Activated CD8-positive, alpha-beta T cell treated with anti-CD3 and anti-CD28 coated beads, Interleukin-2, amount 10 ng/mL, durations not matched to agents 7 days and 5 days (primary cell): ENCODE results near the gene NPLOC4. TPM values are rescaled to one million over a fixed set of nuclear protein-coding genes. Genes with fewer than 3 reads are reported as not detected.
"Not testable (repeated sequence)": the region's sequence is repeated elsewhere in the genome, so short reads cannot be mapped to it uniquely, and the experiment has no call there.

Source experiments
- ATAC-seq: fragments of 150-1000 bp; cut with Tn5 transposase; one replicate; pipeline ENCODE4 v1.10.0; 2021; ENCODE audit warnings: moderate library complexity
- CTCF ChIA-PET: fragments of 350-600 bp; sonication (Branson Sonifier 250); formaldehyde crosslinking; loops from one replicate; lab custom pipeline; 2021; ENCODE audit warnings: antibody characterized with exemption; lab: Charles Lee
- POLR2A ChIA-PET: fragments of 350-600 bp; sonication (Branson Sonifier 250); formaldehyde crosslinking; loops from one replicate; lab custom pipeline; 2021; ENCODE audit warnings: antibody characterized with exemption; lab: Charles Lee
- DNase-seq: peaks from one replicate; pipeline ENCODE4 v3.0.0-alpha.2; 2020
- H3K27ac Mint-ChIP-seq: one replicate; pipeline ENCODE4 v1.8.0; 2021; ENCODE audit warnings: mild to moderate bottlenecking, mixed read lengths
- H3K27me3 Mint-ChIP-seq: one replicate; pipeline ENCODE4 v1.8.0; 2021; ENCODE audit warnings: low read depth, mixed read lengths
- H3K36me3 Mint-ChIP-seq: one replicate; pipeline ENCODE4 v1.8.0; 2021; ENCODE audit warnings: low read depth, mixed read lengths
- H3K4me1 Mint-ChIP-seq: one replicate; pipeline ENCODE4 v1.8.0; 2021; ENCODE audit warnings: low read depth, mixed read lengths
- H3K4me3 Mint-ChIP-seq: one replicate; pipeline ENCODE4 v1.8.0; 2021; ENCODE audit warnings: mild to moderate bottlenecking, mixed read lengths
- H3K9me3 Mint-ChIP-seq: one replicate; pipeline ENCODE4 v1.8.0; 2022; ENCODE audit warnings: mixed read lengths; ENCODE audit not compliant: insufficient read depth
- total RNA-seq, 2 experiments: library from RNA; stranded (reverse); gene quantifications; one replicate each; pipeline ENCODE4 v1.2.3, GENCODE V29; 2021

The NPLOC4 gene
- total RNA-seq, 2 experiments from 2014 or later, result 113 TPM

- no peaks in the 10 kb centered on the region for H3K27me3 Mint-ChIP-seq
- peaks cover 20% of the 10 kb centered on the region for H3K4me1 Mint-ChIP-seq
- H3K9me3 Mint-ChIP-seq, result no peaks in the 10 kb centered on the region
- ATAC-seq (no peak), DNase-seq (no peak)
- ChIA-PET CTCF (interaction anchor here (0.9 kb wide), 1 partner anchor 31 kb away, joined by 3 read pairs; no protein-coding TSS in a partner anchor), POLR2A (no interaction called here)
- no peak overlapping the region for H3K27ac Mint-ChIP-seq
- peaks cover 38% of the 10 kb centered on the region for H3K36me3 Mint-ChIP-seq
- H3K4me3 Mint-ChIP-seq, result no peak overlapping the region
These were observed 5.4 kb downstream of the NPLOC4 start for GRCh38 chr17:81631482-81631881.

DNA sequence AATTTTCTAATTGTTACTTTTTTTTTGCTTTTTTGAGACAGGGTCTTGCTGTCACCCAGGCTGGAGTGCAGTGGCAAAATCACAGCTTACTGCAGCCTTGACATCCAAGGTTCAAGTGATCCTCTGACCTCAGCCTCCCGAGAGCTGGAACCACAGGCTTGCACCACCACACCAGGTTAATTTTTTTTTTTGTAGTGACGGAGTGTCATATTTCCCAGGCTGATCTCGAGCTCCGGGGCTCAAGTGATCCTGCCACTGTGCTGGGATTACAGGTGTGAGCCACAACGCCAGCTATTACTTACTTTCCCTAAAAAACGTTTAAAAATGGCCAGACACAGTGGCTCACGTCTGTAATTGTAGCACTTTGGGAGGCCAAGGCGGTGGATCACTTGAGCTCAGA lies 6.6 kb downstream of the NPLOC4 start:
- Mint-ChIP-seq H3K9me3 (no peaks in the 10 kb centered on the region), H3K36me3 (peaks cover 43% of the 10 kb centered on the region), H3K4me3 (no peak overlapping the region), H3K4me1 (peaks cover 10% of the 10 kb centered on the region), H3K27ac (no peak overlapping the region), H3K27me3 (no peaks in the 10 kb centered on the region)
- ChIA-PET POLR2A (no interaction called here), CTCF (interaction anchor here (1.0 kb wide), 1 partner anchor 28 kb away, joined by 3 read pairs; no protein-coding TSS in a partner anchor)
- no peak for ATAC-seq
- no peak for DNase-seq

DNA sequence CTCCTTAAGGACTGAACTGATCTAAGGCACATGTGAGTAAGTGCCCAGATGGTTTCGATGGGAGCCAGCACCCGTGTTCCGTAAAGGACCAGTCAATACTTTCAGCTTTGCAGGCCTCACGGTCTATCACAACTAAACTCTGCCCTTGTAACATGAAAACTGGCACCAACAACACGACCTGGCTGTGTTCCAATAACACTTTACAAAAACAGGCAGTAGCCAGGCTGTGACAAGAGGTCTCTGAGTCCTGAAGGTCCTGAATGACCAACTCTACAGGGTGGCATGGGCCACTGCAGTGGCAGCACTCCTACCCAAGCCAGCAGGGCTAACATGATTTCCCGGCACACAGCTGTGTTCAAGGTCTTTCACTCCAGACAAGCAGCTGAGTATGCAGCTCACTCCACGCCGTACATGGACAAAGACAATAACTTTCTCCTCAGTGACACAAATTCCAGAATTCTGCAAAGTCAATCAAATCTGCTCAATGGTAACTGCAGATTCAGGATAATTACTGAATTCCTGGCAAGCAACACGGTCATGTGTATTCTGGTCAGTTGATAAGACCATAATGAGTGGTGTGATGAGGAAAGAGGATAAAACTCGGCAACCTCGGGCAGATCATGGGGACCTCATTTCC lies 15.3 kb downstream of the NPLOC4 start:
- H3K4me1 Mint-ChIP-seq, result peaks cover 2% of the 10 kb centered on the region
- peaks cover 64% of the 10 kb centered on the region for H3K36me3 Mint-ChIP-seq
- ChIA-PET POLR2A (no interaction called here), CTCF (no interaction called here)
- no peak for DNase-seq
- H3K4me3 Mint-ChIP-seq, result no peak overlapping the region
- ATAC-seq, result no peak
- no peak overlapping the region for H3K27ac Mint-ChIP-seq
- no peaks in the 10 kb centered on the region for H3K27me3 Mint-ChIP-seq
- no peaks in the 10 kb centered on the region for H3K9me3 Mint-ChIP-seq

DNA sequence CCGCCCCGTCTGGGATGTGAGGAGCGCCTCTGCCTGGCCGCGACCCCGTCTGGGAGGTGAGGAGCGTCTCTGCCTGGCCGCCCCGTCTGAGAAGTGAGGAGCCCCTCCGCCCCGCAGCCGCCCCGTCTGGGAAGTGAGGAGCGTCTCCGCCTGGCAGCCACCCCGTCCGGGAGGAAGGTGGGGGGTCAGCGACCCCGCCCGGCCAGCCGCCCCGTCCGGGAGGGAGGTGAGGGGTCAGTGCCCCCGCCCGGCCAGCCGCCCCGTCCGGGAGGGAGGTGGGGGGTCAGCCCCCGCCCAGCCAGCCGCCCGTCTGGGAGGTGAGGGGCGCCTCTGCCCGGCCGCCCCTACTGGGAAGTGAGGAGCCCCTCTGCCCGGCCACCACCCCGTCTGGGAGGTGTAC lies 18.6 kb downstream of the NPLOC4 start:
- H3K27ac Mint-ChIP-seq, CTCF ChIA-PET, DNase-seq, H3K27me3 Mint-ChIP-seq, H3K4me3 Mint-ChIP-seq, ATAC-seq, POLR2A ChIA-PET, H3K9me3 Mint-ChIP-seq: not testable (repeated sequence)
- peaks cover 67% of the 10 kb centered on the region for H3K36me3 Mint-ChIP-seq
- H3K4me1 Mint-ChIP-seq, result peaks cover 20% of the 10 kb centered on the region

DNA sequence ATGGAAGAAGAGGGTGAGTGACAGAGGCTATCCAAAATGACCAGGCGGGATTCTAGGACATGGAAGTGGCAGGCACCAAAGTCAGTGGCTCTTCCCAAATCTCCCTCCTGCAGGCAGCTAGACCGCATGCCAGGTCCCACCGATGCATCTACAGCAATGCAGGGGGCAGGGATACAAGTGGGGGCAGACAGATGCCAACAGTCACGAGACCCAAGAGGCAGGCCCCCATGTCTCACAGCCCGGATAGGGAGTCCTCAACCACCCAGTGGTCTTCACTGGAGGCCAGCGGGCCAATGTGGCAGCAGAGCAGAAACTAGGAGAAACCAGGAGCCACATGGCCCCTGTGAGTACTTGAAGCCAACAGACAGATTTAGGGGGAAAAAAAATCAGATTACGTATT lies 20.0 kb downstream of the NPLOC4 start:
- ChIA-PET CTCF (interaction anchor here (2.6 kb wide), 1 partner anchor 16 kb away, joined by 18 read pairs; no protein-coding TSS in a partner anchor), POLR2A (no interaction called here)
- Mint-ChIP-seq H3K9me3 (no peaks in the 10 kb centered on the region), H3K27ac (no peak overlapping the region), H3K4me3 (no peak overlapping the region), H3K36me3 (peaks cover 73% of the 10 kb centered on the region), H3K27me3 (no peaks in the 10 kb centered on the region), H3K4me1 (peaks cover 20% of the 10 kb centered on the region)
- no peak for ATAC-seq
- no peak for DNase-seq

DNA sequence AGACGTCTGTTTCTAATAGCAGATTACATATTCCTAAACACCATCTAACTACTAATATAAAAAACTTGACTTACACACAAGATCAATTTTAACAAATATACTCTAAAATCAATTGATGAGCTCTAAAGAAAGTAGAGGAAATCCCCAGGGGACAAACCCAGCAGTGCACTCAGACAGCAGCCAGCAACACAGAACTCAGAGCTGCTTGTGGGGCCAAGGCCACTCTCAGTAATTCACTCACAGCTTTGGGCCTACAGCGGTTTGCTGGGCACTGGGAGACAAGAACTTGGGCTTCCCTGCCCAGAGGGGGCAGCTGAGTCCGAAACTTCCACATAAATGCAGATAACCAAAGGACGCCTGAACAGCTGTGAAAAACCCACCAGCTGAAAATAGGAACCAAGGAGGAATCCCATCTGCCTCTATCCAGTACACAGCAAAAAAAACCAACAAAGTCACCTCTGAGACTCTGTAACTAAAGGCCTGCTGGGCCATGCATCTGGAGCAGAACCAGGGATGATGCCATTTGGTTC lies 21.4 kb downstream of the NPLOC4 start:
- Mint-ChIP-seq H3K27ac (peak overlapping the region; percentile 76), H3K36me3 (peaks cover 60% of the 10 kb centered on the region), H3K4me1 (peaks cover 20% of the 10 kb centered on the region), H3K27me3 (no peaks in the 10 kb centered on the region), H3K9me3 (no peaks in the 10 kb centered on the region), H3K4me3 (no peak overlapping the region)
- ChIA-PET CTCF (interaction anchor here (2.6 kb wide), 1 partner anchor 14 kb away, joined by 18 read pairs; no protein-coding TSS in a partner anchor), POLR2A (interaction anchor here (1.1 to 1.3 kb wide), 2 partner anchors 21 to 51 kb away, joined by 3 to 5 read pairs; partner anchors contain the start of genes CCDC137, NPLOC4, OXLD1 and TSPAN10)
- DNase-seq (no peak), ATAC-seq (no peak)

DNA sequence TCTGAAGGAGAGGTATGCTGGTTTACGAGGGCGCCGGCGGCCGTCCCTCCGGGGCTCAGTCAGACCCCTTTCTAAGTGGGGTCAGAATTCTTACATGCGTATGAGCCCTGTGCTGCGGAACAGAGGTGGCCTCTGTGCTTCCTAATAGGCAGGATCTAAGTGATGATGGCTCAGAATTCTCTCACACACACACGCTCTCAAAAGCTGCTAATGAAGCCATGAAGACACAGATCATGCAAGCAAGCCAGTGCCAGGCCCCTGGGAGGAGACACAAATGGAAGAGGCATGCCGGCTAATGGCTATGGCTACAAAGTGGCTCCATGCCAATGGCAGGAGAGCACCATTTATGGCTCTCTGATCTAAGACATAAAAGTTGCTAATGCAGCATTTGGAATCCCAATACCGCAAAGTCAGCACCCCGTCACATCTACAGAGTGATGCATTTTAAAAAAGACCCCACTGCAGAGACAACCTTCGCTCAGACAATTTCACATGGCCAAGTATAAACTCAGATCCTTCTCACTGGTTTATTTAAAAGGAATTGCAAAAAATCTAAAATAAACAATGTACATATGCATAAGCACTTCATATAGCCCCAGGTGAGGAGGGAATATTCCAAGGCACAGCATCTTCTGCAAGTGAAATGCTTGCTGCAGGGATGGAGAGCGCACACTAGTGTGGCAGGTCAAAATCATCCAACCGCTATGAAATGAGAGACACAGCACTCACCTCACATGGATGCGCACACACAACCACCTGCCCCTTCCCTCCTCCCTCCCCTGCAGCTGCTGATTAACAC lies 24.5 kb downstream of the NPLOC4 start:
- Mint-ChIP-seq H3K9me3 (no peaks in the 10 kb centered on the region), H3K4me3 (no peak overlapping the region), H3K4me1 (peaks cover 37% of the 10 kb centered on the region), H3K36me3 (peaks cover 68% of the 10 kb centered on the region), H3K27me3 (no peaks in the 10 kb centered on the region), H3K27ac (no peak overlapping the region)
- ATAC-seq (no peak), DNase-seq (no peak)
- POLR2A ChIA-PET, result no interaction called here
- CTCF ChIA-PET, result no interaction called here

DNA sequence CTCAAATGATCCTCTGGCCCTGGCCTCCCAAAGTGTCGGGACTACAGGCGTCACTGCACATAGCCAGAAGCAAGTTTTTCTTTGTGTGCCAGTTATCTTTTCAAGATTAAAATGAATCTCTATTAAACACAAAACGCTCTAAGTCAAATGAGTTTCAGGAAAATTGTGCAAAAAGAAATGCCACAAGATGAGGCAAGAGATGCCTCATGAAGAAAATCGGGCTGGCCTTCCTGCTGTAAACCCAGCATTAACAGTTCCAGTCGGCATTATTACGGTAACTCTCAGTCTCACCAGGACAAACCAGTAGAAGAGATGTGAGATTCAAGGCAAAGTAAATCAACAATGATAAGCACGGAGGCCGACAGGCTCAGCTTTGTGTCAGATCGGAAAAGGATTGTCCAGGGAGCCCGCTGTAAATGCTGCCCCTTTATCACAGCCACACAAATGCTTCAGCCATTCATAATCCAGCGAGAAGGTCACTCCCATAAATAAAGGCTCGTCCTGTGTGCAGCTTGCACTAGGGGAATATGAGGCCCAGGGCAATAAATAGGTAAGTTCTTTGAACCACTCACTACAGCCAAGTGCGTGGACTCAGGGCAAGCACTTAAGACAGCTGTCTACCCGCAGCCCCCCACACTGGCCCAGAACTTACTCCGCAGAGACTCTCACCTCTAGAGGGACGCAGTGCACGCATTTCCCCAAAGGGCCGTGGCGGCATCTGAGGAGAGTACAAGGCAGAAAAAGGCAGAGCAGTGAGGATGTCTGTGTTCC lies 27.2 kb downstream of the NPLOC4 start:
- peaks cover 24% of the 10 kb centered on the region for H3K4me1 Mint-ChIP-seq
- ChIA-PET CTCF (interaction anchor here (1.0 kb wide), 1 partner anchor 9 kb away, joined by 3 read pairs; no protein-coding TSS in a partner anchor), POLR2A (interaction anchor here (0.6 kb wide), 1 partner anchor 51 kb away, joined by 3 read pairs; no protein-coding TSS in a partner anchor)
- no peaks in the 10 kb centered on the region for H3K9me3 Mint-ChIP-seq
- peaks cover 60% of the 10 kb centered on the region for H3K36me3 Mint-ChIP-seq
- no peak overlapping the region for H3K4me3 Mint-ChIP-seq
- no peak for DNase-seq
- H3K27me3 Mint-ChIP-seq, result no peaks in the 10 kb centered on the region
- no peak for ATAC-seq
- H3K27ac Mint-ChIP-seq, result no peak overlapping the region

GRCh38 chr17:81608605-81609004 lies 28.3 kb downstream of the NPLOC4 start:
- CTCF ChIA-PET, result interaction anchor here (0.8 kb wide), 1 partner anchor 75 kb away, joined by 4 read pairs; the partner anchor contains the start of genes ARL16 and HGS
- no peak overlapping the region for H3K27ac Mint-ChIP-seq
- DNase-seq, result no peak

GRCh38 chr17:81608082-81608481 lies 28.8 kb downstream of the NPLOC4 start:
- no peak for ATAC-seq
- no peak overlapping the region for H3K27ac Mint-ChIP-seq

More at GRCh38 chr17:81608605-81609004, 28.3 kb downstream of the NPLOC4 start:
- POLR2A ChIA-PET, result interaction anchor here (1.2 kb wide), 1 partner anchor 57 kb away, joined by 3 read pairs; no protein-coding TSS in a partner anchor
- no peak for ATAC-seq
- no peaks in the 10 kb centered on the region for H3K27me3 Mint-ChIP-seq
- no peak overlapping the region for H3K4me3 Mint-ChIP-seq
- peaks cover 18% of the 10 kb centered on the region for H3K4me1 Mint-ChIP-seq
- no peaks in the 10 kb centered on the region for H3K9me3 Mint-ChIP-seq
- H3K36me3 Mint-ChIP-seq, result peaks cover 60% of the 10 kb centered on the region

GRCh38 chr17:81607431-81607830 lies 29.5 kb downstream of the NPLOC4 start:
- CTCF ChIA-PET, result interaction anchor here (0.6 to 0.9 kb wide), 2 partner anchors 32 to 76 kb away, joined by 3 to 4 read pairs; partner anchors contain the start of genes ARL16 and HGS
- no peak overlapping the region for H3K27ac Mint-ChIP-seq

More at GRCh38 chr17:81608082-81608481, 28.8 kb downstream of the NPLOC4 start:
- no peak for DNase-seq
- CTCF ChIA-PET, result interaction anchor here (0.8 kb wide), 1 partner anchor 75 kb away, joined by 4 read pairs; the partner anchor contains the start of genes ARL16 and HGS
- POLR2A ChIA-PET, result interaction anchor here (1.2 kb wide), 1 partner anchor 57 kb away, joined by 3 read pairs; no protein-coding TSS in a partner anchor
- H3K36me3 Mint-ChIP-seq, result peaks cover 58% of the 10 kb centered on the region
- no peaks in the 10 kb centered on the region for H3K27me3 Mint-ChIP-seq
- no peak overlapping the region for H3K4me3 Mint-ChIP-seq
- H3K4me1 Mint-ChIP-seq, result peaks cover 18% of the 10 kb centered on the region
- no peaks in the 10 kb centered on the region for H3K9me3 Mint-ChIP-seq

More at GRCh38 chr17:81607431-81607830, 29.5 kb downstream of the NPLOC4 start:
- Mint-ChIP-seq H3K4me3 (no peak overlapping the region), H3K9me3 (no peaks in the 10 kb centered on the region), H3K36me3 (peaks cover 54% of the 10 kb centered on the region), H3K4me1 (peaks cover 18% of the 10 kb centered on the region), H3K27me3 (no peaks in the 10 kb centered on the region)
- POLR2A ChIA-PET, result interaction anchor here (0.6 kb wide), 1 partner anchor 55 kb away, joined by 3 read pairs; the partner anchor contains the start of gene FAAP100
- ATAC-seq (no peak), DNase-seq (no peak)
